Activated T-cell treated with anti-CD3 and anti-CD28 coated beads, Interleukin-2, amount 50 U/mL, for 4 hours (primary cell): ENCODE data around the gene PARD6A. TPM values are rescaled to one million over a fixed set of nuclear protein-coding genes. Genes with fewer than 3 reads are reported as not detected.

ENCODE experiments used
- ATAC-seq, 2 donors: fragments of 200-7000 bp; cut with Tn5 transposase; one replicate each; pipeline ENCODE4 v1.10.0; 2021
- DNase-seq: peaks from one replicate; pipeline ENCODE4 v3.0.0-alpha.2; 2020
- H3K27me3 Mint-ChIP-seq: one replicate; pipeline ENCODE4 v1.8.0; 2021; ENCODE audit warnings: low read depth, mixed read lengths
- H3K36me3 Mint-ChIP-seq: one replicate; pipeline ENCODE4 v1.8.0; 2022; ENCODE audit warnings: mixed read lengths; ENCODE audit not compliant: insufficient read depth
- H3K4me1 Mint-ChIP-seq: one replicate; pipeline ENCODE4 v1.8.0; 2021; ENCODE audit warnings: low read depth, mixed read lengths
- H3K4me3 Mint-ChIP-seq: one replicate; pipeline ENCODE4 v1.8.0; 2021; ENCODE audit warnings: mild to moderate bottlenecking, moderate library complexity, mixed read lengths
- H3K9me3 Mint-ChIP-seq: one replicate; pipeline ENCODE4 v1.8.0; 2021; ENCODE audit warnings: mixed read lengths
- total RNA-seq, 3 donors: library from RNA; stranded (reverse); gene quantifications; one replicate each; pipeline ENCODE4 v1.2.1, GENCODE V29; 2021

Gene PARD6A
- total RNA-seq, 3 donors from 2014 or later, result 12.0 to 12.5 (median 12.5) TPM

DNA sequence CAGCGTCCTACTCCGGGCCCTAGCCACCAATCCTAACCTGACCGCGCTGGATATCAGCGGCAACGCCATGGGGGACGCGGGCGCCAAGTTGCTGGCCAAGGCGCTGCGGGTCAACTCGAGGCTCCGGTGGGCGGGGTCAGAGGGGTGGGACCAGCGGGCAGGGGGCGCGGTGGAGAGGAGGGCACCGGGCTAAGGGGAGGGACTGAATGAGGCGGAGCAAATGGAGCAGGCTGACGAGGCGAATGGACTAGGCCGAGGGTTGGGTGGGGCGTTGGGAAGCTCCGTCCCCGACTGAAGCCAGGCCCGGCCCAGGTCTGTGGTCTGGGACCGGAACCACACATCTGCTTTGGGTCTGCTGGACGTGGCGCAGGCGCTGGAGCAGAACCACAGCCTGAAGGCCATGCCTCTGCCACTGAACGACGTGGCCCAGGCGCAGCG is 11.2 kb upstream of the PARD6A start:
- DNase-seq (no peak), ATAC-seq (no peak)
- no peaks in the 10 kb centered on the region for H3K9me3 Mint-ChIP-seq
- H3K4me1 Mint-ChIP-seq, result peaks cover 21% of the 10 kb centered on the region
- H3K36me3 Mint-ChIP-seq, result peaks cover 16% of the 10 kb centered on the region
- H3K4me3 Mint-ChIP-seq, result no peak overlapping the region
- no peaks in the 10 kb centered on the region for H3K27me3 Mint-ChIP-seq

DNA sequence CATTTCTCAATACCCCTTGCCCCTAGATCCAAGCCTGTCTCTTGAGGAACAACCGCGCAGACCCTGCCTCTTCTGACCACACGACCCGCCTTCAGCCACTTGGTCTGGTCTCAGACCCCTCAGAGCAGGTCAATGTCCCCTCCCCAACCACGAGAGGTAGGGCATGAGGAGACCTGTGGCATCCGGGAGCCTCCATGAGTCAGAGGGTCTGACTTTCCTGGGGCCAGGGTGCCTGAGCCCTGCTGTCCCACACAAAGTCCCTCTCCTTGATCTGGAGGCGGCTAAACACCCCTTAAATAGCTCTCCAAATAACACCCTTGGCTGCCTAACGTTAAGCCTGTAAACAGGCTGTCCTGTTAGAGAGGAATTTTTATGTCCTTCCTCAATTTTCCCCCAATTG is 10.7 kb upstream of the PARD6A start:
- no peak overlapping the region for H3K4me3 Mint-ChIP-seq
- no peak for DNase-seq
- peaks cover 16% of the 10 kb centered on the region for H3K36me3 Mint-ChIP-seq
- no peak for ATAC-seq
- no peaks in the 10 kb centered on the region for H3K27me3 Mint-ChIP-seq
- peaks cover 20% of the 10 kb centered on the region for H3K4me1 Mint-ChIP-seq
- no peaks in the 10 kb centered on the region for H3K9me3 Mint-ChIP-seq

DNA sequence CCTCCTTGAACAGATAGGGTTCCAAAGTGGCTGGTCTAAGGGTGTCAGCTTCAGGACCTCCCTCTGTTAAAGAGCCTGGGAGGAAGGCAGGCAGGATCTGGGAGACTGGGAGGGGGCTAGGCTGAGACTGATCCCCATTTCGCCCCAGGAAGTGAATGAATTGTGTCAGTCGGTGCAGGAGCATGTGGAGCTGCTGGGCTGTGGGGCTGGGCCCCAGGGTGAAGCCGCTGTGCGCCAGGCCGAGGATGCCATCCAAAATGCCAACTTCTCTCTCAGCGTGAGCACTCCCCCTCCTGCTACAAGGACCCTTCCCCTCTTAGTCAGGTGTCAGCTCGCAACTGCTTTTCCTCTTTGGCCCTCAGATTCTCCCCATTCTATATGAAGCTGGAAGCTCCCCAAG is 9.7 kb upstream of the PARD6A start:
- H3K27me3 Mint-ChIP-seq, result no peaks in the 10 kb centered on the region
- DNase-seq (no peak), ATAC-seq (no peak)
- H3K36me3 Mint-ChIP-seq, result peaks cover 21% of the 10 kb centered on the region
- H3K4me1 Mint-ChIP-seq, result peaks cover 15% of the 10 kb centered on the region
- no peak overlapping the region for H3K4me3 Mint-ChIP-seq
- H3K9me3 Mint-ChIP-seq, result no peaks in the 10 kb centered on the region

- Mint-ChIP-seq H3K36me3 (peaks cover 21% of the 10 kb centered on the region), H3K9me3 (no peaks in the 10 kb centered on the region), H3K4me3 (no peak overlapping the region), H3K4me1 (peaks cover 10% of the 10 kb centered on the region), H3K27me3 (no peaks in the 10 kb centered on the region)
- DNase-seq (no peak), ATAC-seq (no peak)
These were observed 8.9 kb upstream of the PARD6A start for GRCh38 chr16:67651847-67652246.

DNA sequence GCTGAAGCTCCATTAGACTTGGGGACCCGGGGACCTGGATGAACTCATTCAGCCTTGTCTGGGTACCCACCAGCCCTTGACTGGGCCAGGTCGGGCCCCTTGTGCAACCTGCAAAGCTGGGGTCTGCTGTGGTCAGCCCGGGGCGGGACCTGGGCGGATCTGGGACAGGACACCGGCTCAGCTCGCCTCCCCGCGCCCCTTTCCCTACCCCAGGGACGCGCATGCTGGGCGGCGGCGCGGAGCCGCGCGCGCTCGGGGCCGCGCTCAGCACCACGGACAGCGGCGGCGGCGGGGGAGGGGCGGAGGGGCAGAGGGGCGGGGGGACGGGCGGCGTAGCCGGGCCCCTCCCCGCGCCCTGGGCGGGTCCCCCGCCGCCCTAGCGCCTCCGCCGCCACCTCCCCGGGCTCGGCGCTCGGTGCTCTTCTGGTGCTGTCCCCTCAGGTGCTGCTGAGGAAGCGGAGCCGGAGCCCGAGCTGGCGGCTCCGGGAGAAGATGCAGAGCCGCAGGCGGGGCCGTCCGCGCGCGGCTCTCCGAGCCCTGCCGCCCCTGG is 8.1 kb upstream of the PARD6A start:
- DNase-seq, result no peak
- Mint-ChIP-seq H3K4me1 (peaks cover 10% of the 10 kb centered on the region), H3K36me3 (peaks cover 21% of the 10 kb centered on the region), H3K9me3 (no peaks in the 10 kb centered on the region), H3K27me3 (no peaks in the 10 kb centered on the region), H3K4me3 (no peak overlapping the region)
- ATAC-seq, result no peak

- Mint-ChIP-seq H3K4me3 (no peak overlapping the region), H3K9me3 (no peaks in the 10 kb centered on the region), H3K36me3 (peaks cover 21% of the 10 kb centered on the region), H3K27me3 (no peaks in the 10 kb centered on the region), H3K4me1 (peaks cover 10% of the 10 kb centered on the region)
- DNase-seq (no peak), ATAC-seq (no peak)
These were observed 7.5 kb upstream of the PARD6A start for GRCh38 chr16:67653128-67653788.

GRCh38 chr16:67653789-67654402 is 6.9 kb upstream of the PARD6A start:
- peaks cover 21% of the 10 kb centered on the region for H3K36me3 Mint-ChIP-seq
- no peak overlapping the region for H3K4me3 Mint-ChIP-seq
- peaks cover 14% of the 10 kb centered on the region for H3K4me1 Mint-ChIP-seq
- ATAC-seq, result no peak
- no peaks in the 10 kb centered on the region for H3K27me3 Mint-ChIP-seq
- no peak for DNase-seq
- no peaks in the 10 kb centered on the region for H3K9me3 Mint-ChIP-seq

- H3K36me3 Mint-ChIP-seq, result peaks cover 21% of the 10 kb centered on the region
- H3K4me1 Mint-ChIP-seq, result peaks cover 17% of the 10 kb centered on the region
- H3K4me3 Mint-ChIP-seq, result no peak overlapping the region
- ATAC-seq (no peak), DNase-seq (no peak)
- H3K9me3 Mint-ChIP-seq, result no peaks in the 10 kb centered on the region
- no peaks in the 10 kb centered on the region for H3K27me3 Mint-ChIP-seq
These were observed 6.3 kb upstream of the PARD6A start for GRCh38 chr16:67654403-67654911.

- H3K9me3 Mint-ChIP-seq, result no peaks in the 10 kb centered on the region
- no peaks in the 10 kb centered on the region for H3K27me3 Mint-ChIP-seq
- peaks cover 19% of the 10 kb centered on the region for H3K36me3 Mint-ChIP-seq
- no peak for DNase-seq
- H3K4me1 Mint-ChIP-seq, result peaks cover 15% of the 10 kb centered on the region
- no peak overlapping the region for H3K4me3 Mint-ChIP-seq
- no peak for ATAC-seq
These were observed 5.4 kb upstream of the PARD6A start for GRCh38 chr16:67655363-67655762.

GRCh38 chr16:67656344-67657016 is 4.3 kb upstream of the PARD6A start:
- no peaks in the 10 kb centered on the region for H3K9me3 Mint-ChIP-seq
- DNase-seq, result no peak
- H3K36me3 Mint-ChIP-seq, result peaks cover 12% of the 10 kb centered on the region

GRCh38 chr16:67657017-67657608 is 3.6 kb upstream of the PARD6A start:
- ATAC-seq (no peak), DNase-seq (no peak)
- Mint-ChIP-seq H3K27me3 (no peaks in the 10 kb centered on the region), H3K9me3 (no peaks in the 10 kb centered on the region), H3K4me3 (no peak overlapping the region), H3K4me1 (peaks cover 20% of the 10 kb centered on the region), H3K36me3 (peaks cover 6% of the 10 kb centered on the region)

More at GRCh38 chr16:67656344-67657016, 4.3 kb upstream of the PARD6A start:
- no peak for ATAC-seq
- peaks cover 18% of the 10 kb centered on the region for H3K4me1 Mint-ChIP-seq
- H3K27me3 Mint-ChIP-seq, result no peaks in the 10 kb centered on the region
- H3K4me3 Mint-ChIP-seq, result no peak overlapping the region

DNA sequence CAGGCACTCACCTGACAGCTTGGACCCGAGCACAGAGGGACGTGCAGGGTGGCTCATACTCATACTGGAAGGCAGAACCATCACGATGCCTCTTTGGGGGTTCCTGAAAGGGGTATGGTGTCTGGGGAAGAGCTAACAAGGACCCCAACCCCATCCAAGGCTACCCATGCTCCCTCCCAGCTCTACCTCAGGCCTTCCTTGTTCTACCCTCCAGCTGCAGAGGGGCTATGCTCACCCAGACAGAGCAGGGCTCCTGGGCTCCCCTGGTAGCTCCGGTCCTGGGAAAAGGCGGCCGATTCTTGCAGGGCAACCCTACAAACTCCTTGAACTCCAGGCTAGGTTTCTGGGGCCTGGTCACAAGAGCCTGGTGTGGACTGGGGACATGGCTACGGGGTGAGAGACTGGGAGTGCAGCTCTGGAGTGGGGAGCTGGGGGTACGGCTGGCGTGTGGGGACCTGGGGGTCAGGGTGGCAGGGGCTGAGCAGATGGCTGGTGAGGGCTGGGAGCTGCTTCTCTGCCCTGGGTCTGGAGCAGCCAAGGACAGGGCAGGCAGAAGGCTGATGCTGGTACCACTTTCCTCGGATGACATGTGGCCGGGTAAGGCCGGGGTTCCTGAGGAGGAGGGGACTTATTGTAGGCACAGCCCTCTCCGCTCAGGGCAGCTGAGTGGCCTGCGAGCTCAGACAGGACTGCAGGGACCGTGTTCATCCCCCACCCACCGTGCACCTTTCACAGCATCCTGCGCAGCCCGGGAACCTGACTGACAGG is 2.8 kb upstream of the PARD6A start:
- Mint-ChIP-seq H3K9me3 (no peaks in the 10 kb centered on the region), H3K36me3 (peaks cover 5% of the 10 kb centered on the region), H3K4me1 (peaks cover 20% of the 10 kb centered on the region), H3K4me3 (peak overlapping the region; percentile 89), H3K27me3 (no peaks in the 10 kb centered on the region)
- ATAC-seq, result no peak
- no peak for DNase-seq

GRCh38 chr16:67658849-67659674 is 1.7 kb upstream of the PARD6A start:
- Mint-ChIP-seq H3K4me1 (peaks cover 21% of the 10 kb centered on the region), H3K4me3 (peak overlapping the region; percentile 89), H3K36me3 (peaks cover 5% of the 10 kb centered on the region), H3K27me3 (no peaks in the 10 kb centered on the region), H3K9me3 (no peaks in the 10 kb centered on the region)
- DNase-seq, result no peak
- no peak for ATAC-seq
